GM18505 (cell line): ENCODE data around the gene MACROD2.

ENCODE experiments used
- ATAC-seq: cut with Tn5 transposase; IDR thresholded peaks from one replicate; pipeline ENCODE4 v1.9.1; 2021; ENCODE audit not compliant: unreplicated experiment
- POLR2A ChIP-seq: IDR thresholded peaks from 4 replicates; pipeline ENCODE4 v1.6.1; 2011; ENCODE audit warnings: borderline replicate concordance; ENCODE audit not compliant: insufficient read depth, insufficient read length; ENCODE audit errors: extremely low read depth

Gene MACROD2

GRCh38 chr20:14666696-14667095 is 671.4 kb downstream of the MACROD2 start:
- no peak for TF ChIP-seq POLR2A
- ATAC-seq = no peak

GRCh38 chr20:14667226-14667625 is 671.9 kb downstream of the MACROD2 start:
- no peak for ATAC-seq
- TF ChIP-seq POLR2A = no peak

- no peak for TF ChIP-seq POLR2A
- ATAC-seq = no peak
Observed at GRCh38 chr20:14672066-14672465, 676.8 kb downstream of the MACROD2 start.

GRCh38 chr20:14673164-14673563 is 677.8 kb downstream of the MACROD2 start:
- no peak for TF ChIP-seq POLR2A
- no peak for ATAC-seq

GRCh38 chr20:14677455-14677854 is 682.1 kb downstream of the MACROD2 start:
- no peak for TF ChIP-seq POLR2A
- ATAC-seq = no peak

GRCh38 chr20:14685183-14685582 is 689.9 kb downstream of the MACROD2 start:
- TF ChIP-seq POLR2A = no peak
- ATAC-seq = no peak

- TF ChIP-seq POLR2A = no peak
- no peak for ATAC-seq
Observed at GRCh38 chr20:14687313-14687712, 692.0 kb downstream of the MACROD2 start.

GRCh38 chr20:14688005-14688404 is 692.7 kb downstream of the MACROD2 start:
- no peak for ATAC-seq
- TF ChIP-seq POLR2A = no peak

GRCh38 chr20:14691994-14692393 is 696.7 kb downstream of the MACROD2 start:
- no peak for ATAC-seq

GRCh38 chr20:14696478-14696877 is 701.2 kb downstream of the MACROD2 start:
- no peak for TF ChIP-seq POLR2A
- ATAC-seq = no peak

More at GRCh38 chr20:14691994-14692393, 696.7 kb downstream of the MACROD2 start:
- no peak for TF ChIP-seq POLR2A

- ATAC-seq = no peak
- TF ChIP-seq POLR2A = no peak
Observed at GRCh38 chr20:14696937-14697336, 701.6 kb downstream of the MACROD2 start.

GRCh38 chr20:14698125-14698524 is 702.8 kb downstream of the MACROD2 start:
- no peak for ATAC-seq

GRCh38 chr20:14698605-14699373 is 703.5 kb downstream of the MACROD2 start:
- no peak for TF ChIP-seq POLR2A
- ATAC-seq = no peak

More at GRCh38 chr20:14698125-14698524, 702.8 kb downstream of the MACROD2 start:
- no peak for TF ChIP-seq POLR2A

GRCh38 chr20:14700639-14700960 is 705.3 kb downstream of the MACROD2 start:
- TF ChIP-seq POLR2A = no peak
- peak; percentile 56 for ATAC-seq
